C1 segment of cervical spinal cord (tissue), 14 donors: ENCODE measurements around the gene DCTN2.
"Not testable (repeated sequence)": the region's sequence is repeated elsewhere in the genome, so short reads cannot be mapped to it uniquely, and the experiment has no call there.

Experiments
- DNase-seq, 14 donors: peaks; one replicate each; lab custom pipeline; 2025; lab: John Stamatoyannopoulos, UW

The DCTN2 gene

GRCh38 chr12:57516617-57517153 is 30.3 kb downstream of the DCTN2 start:
- DNase-seq, result no peak

GRCh38 chr12:57515934-57516541 is 31.0 kb downstream of the DCTN2 start:
- no peak for DNase-seq

GRCh38 chr12:57515408-57515933 is 31.5 kb downstream of the DCTN2 start:
- DNase-seq, result no peak

- no peak for DNase-seq
These were observed 32.1 kb downstream of the DCTN2 start for GRCh38 chr12:57514720-57515407.

GRCh38 chr12:57514246-57514645 is 32.7 kb downstream of the DCTN2 start:
- not testable (repeated sequence) for DNase-seq

GRCh38 chr12:57513677-57514076 is 33.3 kb downstream of the DCTN2 start:
- DNase-seq, result not testable (repeated sequence)

GRCh38 chr12:57513266-57513665 is 33.7 kb downstream of the DCTN2 start:
- no peak for DNase-seq

- no peak for DNase-seq
These were observed 34.3 kb downstream of the DCTN2 start for GRCh38 chr12:57512665-57513064.

GRCh38 chr12:57511588-57512325 is 35.2 kb downstream of the DCTN2 start:
- no peak for DNase-seq

GRCh38 chr12:57511161-57511560 is 35.8 kb downstream of the DCTN2 start:
- DNase-seq, result no peak

- DNase-seq, result not testable (repeated sequence)
These were observed 39.2 kb downstream of the DCTN2 start for GRCh38 chr12:57507796-57508195.

- DNase-seq, result not testable (repeated sequence)
These were observed 40.5 kb downstream of the DCTN2 start for GRCh38 chr12:57506541-57506940.

- not testable (repeated sequence) for DNase-seq
These were observed 44.6 kb downstream of the DCTN2 start for GRCh38 chr12:57502311-57502969.

- no peak for DNase-seq
These were observed 46.8 kb downstream of the DCTN2 start for GRCh38 chr12:57500213-57500612.

- no peak for DNase-seq
These were observed 48.4 kb downstream of the DCTN2 start for GRCh38 chr12:57498571-57498970.

- no peak for DNase-seq
These were observed 48.9 kb downstream of the DCTN2 start for GRCh38 chr12:57498132-57498502.

- DNase-seq, result no peak
These were observed 49.5 kb downstream of the DCTN2 start for GRCh38 chr12:57497223-57498131.

- no peak for DNase-seq
These were observed 50.2 kb downstream of the DCTN2 start for GRCh38 chr12:57496822-57497221.

- DNase-seq, result not testable (repeated sequence)
These were observed 51.8 kb downstream of the DCTN2 start for GRCh38 chr12:57495051-57495701.
